HepG2 (cell line): ENCODE results near the gene KLHDC7A. TPM values are rescaled to one million over a fixed set of nuclear protein-coding genes. Genes with fewer than 3 reads are reported as not detected.

Experiments
- ATAC-seq: fragments of 200-7000 bp; cut with Tn5 transposase; 3 replicates; pipeline ENCODE4 v1.9.1; 2020; ENCODE audit warnings: mild to moderate bottlenecking, moderate library complexity
- BruUV-seq: library from RNA; stranded (reverse); fragments of 400-500 nt; replicated peaks from 2 replicates; lab custom pipeline; 2021; lab: Mats Ljungman, UMichigan
- CTCF ChIA-PET: fragments of 300-600 bp; formaldehyde crosslinking; extraction: SDS; loops from one replicate; lab custom pipeline; 2021; ENCODE audit warnings: low total read pairs, inconsistent platforms, low intra/inter-chr PET ratio; lab: Yijun Ruan, JAX
- POLR2A ChIA-PET: fragments of 350-600 bp; sonication (Branson Sonifier 250); formaldehyde crosslinking; loops from one replicate; lab custom pipeline; 2020; ENCODE audit warnings: antibody characterized with exemption, inconsistent platforms; lab: Yijun Ruan, JAX
- DNase-seq: peaks from one replicate; pipeline ENCODE4 v3.0.0-alpha.2; 2015; ENCODE audit warnings: low spot score
- FAIRE-seq: peaks from 3 replicates; lab custom pipeline; 2011; peaks lifted over from hg19 to GRCh38; lab: Jason Lieb, UNC
- H2AFZ ChIP-seq: one replicate; pipeline ENCODE4 v1.6.1; 2011; ENCODE audit warnings: low read length, inconsistent platforms
- H3K27ac ChIP-seq: fragments of 300-600 bp; 3 replicates; pipeline ENCODE4 v1.8.0; 2011; ENCODE audit warnings: mixed run types, mild to moderate bottlenecking, mixed read lengths, low read length, inconsistent platforms; ENCODE audit not compliant: insufficient read depth; ENCODE audit errors: extremely low read length
- H3K27me3 ChIP-seq, 2 experiments: fragments of 200-600 bp in 1 of 2; 2 replicates in 1 of 2; 3 replicates in 1 of 2; pipeline versions ENCODE4 v1.6.0 to v1.8.0; 2011; ENCODE audit warnings: low read length in 2 of 2, mild to moderate bottlenecking in 2 of 2, moderate library complexity in 2 of 2, inconsistent platforms in 1 of 2; ENCODE audit not compliant: insufficient read depth in 2 of 2, control insufficient read depth in 1 of 2
- H3K36me3 ChIP-seq, 2 experiments: fragments of 200-600 bp in 1 of 2; replicated peaks in 1 of 2; 2 replicates in 1 of 2; 3 replicates in 1 of 2; pipeline versions ENCODE4 v1.5.1 to v1.8.0; 2011; ENCODE audit warnings: low read length in 2 of 2, inconsistent platforms in 1 of 2; ENCODE audit not compliant: insufficient read depth in 2 of 2, control insufficient read depth in 1 of 2
- H3K4me1 ChIP-seq: 2 replicates; pipeline ENCODE4 v1.5.1; 2012; ENCODE audit warnings: low read length, inconsistent platforms; ENCODE audit not compliant: insufficient read depth
- H3K4me2 ChIP-seq: 2 replicates; pipeline ENCODE4 v1.6.0; 2011; ENCODE audit warnings: low read depth, low read length, inconsistent platforms
- H3K4me3 ChIP-seq, 3 experiments: fragments of 200-600 bp in 1 of 3; sonication (generic), shearing (Covaris generic) in 1 of 3; replicated peaks in 1 of 3; 2 replicates each; pipeline ENCODE4 v1.5.1; 2011 to 2016; ENCODE audit warnings: low read length in 3 of 3, inconsistent platforms in 2 of 3, low read depth in 2 of 3, mild to moderate bottlenecking in 2 of 3, control low read depth in 1 of 3, mixed read lengths in 1 of 3; ENCODE audit not compliant: insufficient read depth in 1 of 3
- H3K79me2 ChIP-seq: one replicate; pipeline ENCODE4 v1.6.1; 2011; ENCODE audit warnings: low read length, inconsistent platforms; ENCODE audit not compliant: insufficient read depth
- H3K9ac ChIP-seq: 2 replicates; pipeline ENCODE4 v1.6.0; 2011; ENCODE audit warnings: mild to moderate bottlenecking, low read depth, low read length, inconsistent platforms; ENCODE audit not compliant: insufficient read depth
- H3K9me3 ChIP-seq: 2 replicates; pipeline ENCODE4 v1.5.1; 2012; ENCODE audit warnings: mild to moderate bottlenecking, low read length
- H4K20me1 ChIP-seq: 2 replicates; pipeline ENCODE4 v1.6.0; 2011; ENCODE audit warnings: inconsistent platforms, mild to moderate bottlenecking, low read length, moderate library complexity; ENCODE audit not compliant: insufficient read depth
- MLLT10 ChIP-seq: sonication (generic); formaldehyde crosslinking; IDR thresholded peaks from 2 replicates; pipeline ENCODE4 v1.4.0; 2020; ENCODE audit warnings: missing genetic modification reagents
- MZF1 ChIP-seq: sonication (generic); formaldehyde crosslinking; IDR thresholded peaks from 2 replicates; pipeline ENCODE4 v1.8.1; 2023; ENCODE audit warnings: mild to moderate bottlenecking, missing genetic modification reagents, borderline replicate concordance
- NFE2L1 ChIP-seq: sonication (generic); formaldehyde crosslinking; IDR thresholded peaks from 2 replicates; pipeline ENCODE4 v1.4.0; 2020; ENCODE audit warnings: missing genetic modification reagents, mild to moderate bottlenecking, borderline replicate concordance
- RARA ChIP-seq: IDR thresholded peaks from 2 replicates; pipeline ENCODE4 v1.6.1; 2016; ENCODE audit warnings: missing genetic modification reagents, missing compliant biosample characterization
- RERE ChIP-seq: IDR thresholded peaks from 2 replicates; pipeline ENCODE4 v1.6.1; 2016; ENCODE audit warnings: low read depth, missing genetic modification reagents, missing compliant biosample characterization
- SRF ChIP-seq: IDR thresholded peaks from 2 replicates; pipeline ENCODE4 v1.6.1; 2011; ENCODE audit warnings: mild to moderate bottlenecking, low read depth, low read length, moderate library complexity
- ZFX ChIP-seq: sonication (generic); formaldehyde crosslinking; IDR thresholded peaks from 2 replicates; pipeline ENCODE4 v1.4.0; 2020; ENCODE audit warnings: mild to moderate bottlenecking, low read depth, missing genetic modification reagents, moderate library complexity
- ZMYM2 ChIP-seq: sonication (generic); formaldehyde crosslinking; IDR thresholded peaks from 2 replicates; pipeline ENCODE4 v1.8.0; 2022; ENCODE audit warnings: mild to moderate bottlenecking, missing genetic modification reagents
- ZNF382 ChIP-seq: sonication (generic); formaldehyde crosslinking; IDR thresholded peaks from 2 replicates; pipeline ENCODE4 v1.5.0; 2020; ENCODE audit warnings: missing genetic modification reagents, mild to moderate bottlenecking, borderline replicate concordance
- ZNF44 ChIP-seq: sonication (generic); formaldehyde crosslinking; IDR thresholded peaks from 2 replicates; pipeline ENCODE4 v1.5.1; 2020; ENCODE audit warnings: mild to moderate bottlenecking, missing genetic modification reagents
- ZNF672 ChIP-seq: sonication (generic); formaldehyde crosslinking; IDR thresholded peaks from 2 replicates; pipeline ENCODE4 v1.8.1; 2022; ENCODE audit warnings: missing genetic modification reagents
- WGBS: methylation state at CpG from one replicate; pipeline ENCODE4 v1.1.6; 2017; ENCODE audit warnings: low lambda C conversion rate; 5-methylcytosine and 5-hydroxymethylcytosine counted together
- in situ Hi-C: cut with HindIII; loops from 2 replicates; pipeline ENCODE4 v1.10.0; 2017; ENCODE audit warnings: low pct_unique_long_range_greater_than_20kb; ENCODE audit not compliant: extremely low pct_ligation_motif_present
- intact Hi-C: fragments of 100-400 bp; cut with micrococcal nuclease; formaldehyde crosslinking; loops from one replicate; pipeline ENCODE4 v1.10.0; 2022; ENCODE audit not compliant: unreplicated experiment
- polyA plus RNA-seq, 8 experiments: library from polyadenylated mRNA; depleted of rRNA in 3 of 8; stranded (reverse) in 7 of 8; unstranded in 1 of 8; fragments of >200 nt; fragmentation: Illumina TruSeq in 4 of 8; extraction: Trizol in 4 of 8; gene quantifications; 2 replicates each; pipeline versions ENCODE4 v1.2.1 to v1.2.3, GENCODE V29; 2011 to 2016; ENCODE audit warnings: low read depth in 4 of 8, missing spikeins in 1 of 8, mixed read lengths in 1 of 8; ENCODE audit not compliant: insufficient read depth in 1 of 8
- total RNA-seq, 5 experiments: library from RNA; depleted of rRNA; stranded (reverse); fragments of >200 nt; fragmentation: Illumina TruSeq; extraction: Trizol; gene quantifications; 2 replicates each; pipeline ENCODE4 v1.2.3, GENCODE V29; 2016; ENCODE audit warnings: low read depth in 1 of 5
- TF ChIP-seq, protein P1 (sequence below): sonication (generic); formaldehyde crosslinking; IDR thresholded peaks from 2 replicates; pipeline ENCODE4 v1.8.1; 2022; ENCODE audit warnings: mild to moderate bottlenecking, missing genetic modification reagents

The KLHDC7A gene
- total and polyA plus RNA-seq, 2 of the 13 experiments (the other 11 are each of a cell fraction or from before 2014, with no cell fraction given) = 0.15 to 1.8 TPM

DNA sequence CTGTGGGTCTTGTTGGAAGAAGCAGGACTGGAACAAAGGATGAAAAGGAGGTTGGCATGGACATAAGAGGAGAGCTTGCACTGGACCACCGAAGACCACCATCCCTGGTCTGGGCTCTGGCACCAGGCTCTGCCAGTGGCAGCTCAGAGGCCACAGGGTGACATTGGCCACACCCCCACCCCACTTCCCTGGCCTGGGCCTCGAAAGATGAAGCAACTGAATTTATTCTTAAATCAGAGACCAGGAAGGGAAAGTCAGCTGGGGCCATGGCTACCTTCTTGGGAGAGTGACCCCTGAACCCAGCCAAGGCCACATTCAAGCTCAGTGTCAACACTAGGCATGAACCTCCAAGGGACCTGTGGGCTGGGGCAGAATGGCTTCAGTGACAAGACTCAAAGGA, 4.0 kb downstream of the KLHDC7A start:
- H3K9ac ChIP-seq = no peak overlapping the region
- in situ Hi-C loops = no loop called here
- TF ChIP-seq ZNF672 (CRISPR knock-in tag) = no peak
- TF ChIP-seq ZFX = 0 out of 2 replicates have a peak, but pooled peaks have one; percentile 18
- TF ChIP-seq RARA (CRISPR knock-in tag) = peak; percentile 36; the same call in 1 of the 2 replicates
- TF ChIP-seq, all 625 proteins: peak for 2
- ATAC-seq (no peak), DNase-seq (no peak), FAIRE-seq (no peak)
- H4K20me1 ChIP-seq = no peaks in the 10 kb centered on the region
- H3K9me3 ChIP-seq = no peaks in the 10 kb centered on the region
- no peak overlapping the region for H3K27ac ChIP-seq
- no peak overlapping the region for H2AFZ ChIP-seq
- TSS peak; percentile 22 for BruUV-seq
- no peaks in the 10 kb centered on the region for H3K27me3 ChIP-seq
- 60% methylated on average over 1 of the region's 2 CpGs for WGBS
- H3K4me1 ChIP-seq = peaks cover 55% of the 10 kb centered on the region
- CTCF ChIA-PET = no interaction called here
- H3K4me3 ChIP-seq = no peak overlapping the region
- POLR2A ChIA-PET = no interaction called here
- H3K36me3 ChIP-seq = no peaks in the 10 kb centered on the region
- no peaks in the 10 kb centered on the region for H3K79me2 ChIP-seq
- intact Hi-C loops = no loop called here
- no peak overlapping the region for H3K4me2 ChIP-seq

- CTCF ChIA-PET = no interaction called here
- BruUV-seq = no TSS peak
- TF ChIP-seq MZF1 (CRISPR knock-in tag) = no peak
- no peak for TF ChIP-seq MLLT10
- TF ChIP-seq NFE2L1 (CRISPR knock-in tag) = no peak
- TF ChIP-seq, protein P1, sequence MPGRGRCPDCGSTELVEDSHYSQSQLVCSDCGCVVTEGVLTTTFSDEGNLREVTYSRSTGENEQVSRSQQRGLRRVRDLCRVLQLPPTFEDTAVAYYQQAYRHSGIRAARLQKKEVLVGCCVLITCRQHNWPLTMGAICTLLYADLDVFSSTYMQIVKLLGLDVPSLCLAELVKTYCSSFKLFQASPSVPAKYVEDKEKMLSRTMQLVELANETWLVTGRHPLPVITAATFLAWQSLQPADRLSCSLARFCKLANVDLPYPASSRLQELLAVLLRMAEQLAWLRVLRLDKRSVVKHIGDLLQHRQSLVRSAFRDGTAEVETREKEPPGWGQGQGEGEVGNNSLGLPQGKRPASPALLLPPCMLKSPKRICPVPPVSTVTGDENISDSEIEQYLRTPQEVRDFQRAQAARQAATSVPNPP (CRISPR knock-in tag) = no peak
- no peak for TF ChIP-seq ZNF44
- TF ChIP-seq ZMYM2 (CRISPR knock-in tag) = no peak
- TF ChIP-seq ZNF382 (CRISPR knock-in tag) = no peak
- TF ChIP-seq SRF = no peak
- TF ChIP-seq RERE (CRISPR knock-in tag) = no peak
Measured at GRCh38 chr1:18485227-18485626, 4.5 kb downstream of the KLHDC7A start.

More at GRCh38 chr1:18485227-18485626, 4.5 kb downstream of the KLHDC7A start:
- ATAC-seq (no peak), DNase-seq (peak; percentile 21), FAIRE-seq (no peak)
- POLR2A ChIA-PET = no interaction called here
- H3K9me3 ChIP-seq = no peaks in the 10 kb centered on the region
- no peak overlapping the region for H3K4me2 ChIP-seq
- in situ Hi-C loops = no loop called here
- H3K4me1 ChIP-seq = peaks cover 50% of the 10 kb centered on the region
- WGBS = 77% methylated on average over 3 of the region's 4 CpGs
- no peak overlapping the region for H3K9ac ChIP-seq
- H3K27me3 ChIP-seq = no peaks in the 10 kb centered on the region
- no peak overlapping the region for H3K27ac ChIP-seq
- intact Hi-C loops = no loop called here
- no peak overlapping the region for H2AFZ ChIP-seq
- no peaks in the 10 kb centered on the region for H3K36me3 ChIP-seq
- no peaks in the 10 kb centered on the region for H4K20me1 ChIP-seq
- no peak overlapping the region for H3K4me3 ChIP-seq
- no peaks in the 10 kb centered on the region for H3K79me2 ChIP-seq
